Trophoblast cell (in vitro differentiated cells and primary cell): ENCODE results near the gene GRAMD2B.

Experiments
- DNase-seq, 2 donors: peaks; one replicate each; pipeline ENCODE4 v3.0.0-alpha.2; 2016
- H2AFZ ChIP-seq: 2 replicates; pipeline ENCODE4 v1.6.1; 2013; ENCODE audit warnings: low read length, moderate library complexity, mild to moderate bottlenecking; ENCODE audit not compliant: insufficient read depth, poor library complexity
- H2AK5ac ChIP-seq: 2 replicates; pipeline ENCODE4 v1.6.1; 2013; ENCODE audit warnings: mild to moderate bottlenecking, low read length
- H2BK120ac ChIP-seq: 2 replicates; pipeline ENCODE4 v1.6.1; 2013; ENCODE audit warnings: low read length, mild to moderate bottlenecking, moderate library complexity; ENCODE audit not compliant: insufficient read depth, poor library complexity
- H2BK12ac ChIP-seq: 2 replicates; pipeline ENCODE4 v1.6.1; 2013; ENCODE audit warnings: mild to moderate bottlenecking, low read length, moderate library complexity
- H2BK5ac ChIP-seq: 2 replicates; pipeline ENCODE4 v1.6.1; 2013; ENCODE audit warnings: low read length, low read depth, moderate library complexity, mild to moderate bottlenecking; ENCODE audit not compliant: poor library complexity
- H3K14ac ChIP-seq: 2 replicates; pipeline ENCODE4 v1.6.1; 2013; ENCODE audit warnings: mild to moderate bottlenecking, low read length
- H3K18ac ChIP-seq: 2 replicates; pipeline ENCODE4 v1.6.1; 2013; ENCODE audit warnings: mild to moderate bottlenecking, low read length
- H3K23ac ChIP-seq: 2 replicates; pipeline ENCODE4 v1.6.1; 2013; ENCODE audit warnings: low read length
- H3K27ac ChIP-seq: 2 replicates; pipeline ENCODE4 v1.5.1; 2013; ENCODE audit warnings: low read depth, mild to moderate bottlenecking, inconsistent platforms, low read length, moderate library complexity
- H3K27me3 ChIP-seq: 2 replicates; pipeline ENCODE4 v1.6.1; 2013; ENCODE audit warnings: inconsistent platforms, mild to moderate bottlenecking, low read length, moderate library complexity; ENCODE audit not compliant: insufficient read depth
- H3K36me3 ChIP-seq, 2 experiments: 1 replicate in 1 of 2; 2 replicates in 1 of 2; pipeline ENCODE4 v1.6.1; 2013; ENCODE audit warnings: low read length in 2 of 2, mild to moderate bottlenecking in 2 of 2, moderate library complexity in 1 of 2; ENCODE audit not compliant: insufficient read depth in 2 of 2, control insufficient read depth in 1 of 2
- H3K4ac ChIP-seq: 2 replicates; pipeline ENCODE4 v1.6.1; 2013; ENCODE audit warnings: low read depth, mild to moderate bottlenecking, low read length, moderate library complexity
- H3K4me1 ChIP-seq, 2 experiments: 1 replicate in 1 of 2; 2 replicates in 1 of 2; pipeline ENCODE4 v1.6.1; 2013; ENCODE audit warnings: low read length in 2 of 2, mild to moderate bottlenecking in 2 of 2, moderate library complexity in 1 of 2; ENCODE audit not compliant: insufficient read depth in 2 of 2, control insufficient read depth in 1 of 2
- H3K4me2 ChIP-seq: 2 replicates; pipeline ENCODE4 v1.6.1; 2013; ENCODE audit warnings: inconsistent platforms, mild to moderate bottlenecking, low read length, moderate library complexity
- H3K4me3 ChIP-seq: 2 replicates; pipeline ENCODE4 v1.5.1; 2013; ENCODE audit warnings: mild to moderate bottlenecking, low read depth, low read length, inconsistent platforms
- H3K79me1 ChIP-seq: one replicate; pipeline ENCODE4 v1.6.1; 2013; ENCODE audit warnings: low read length
- H3K79me2 ChIP-seq: 2 replicates; pipeline ENCODE4 v1.6.1; 2013; ENCODE audit warnings: low read length, mild to moderate bottlenecking; ENCODE audit not compliant: control insufficient read depth, insufficient read depth, poor library complexity
- H3K9ac ChIP-seq: 2 replicates; pipeline ENCODE4 v1.6.1; 2013; ENCODE audit warnings: mild to moderate bottlenecking, low read length
- H3K9me3 ChIP-seq: 2 replicates; pipeline ENCODE4 v1.6.1; 2013; ENCODE audit warnings: low read depth, mild to moderate bottlenecking, control low read depth, inconsistent platforms, low read length; ENCODE audit not compliant: insufficient read depth
- H4K12ac ChIP-seq: 2 replicates; pipeline ENCODE4 v1.6.1; 2013; ENCODE audit warnings: low read depth, mild to moderate bottlenecking, low read length, moderate library complexity
- H4K8ac ChIP-seq: 2 replicates; pipeline ENCODE4 v1.6.1; 2013; ENCODE audit warnings: low read depth, mild to moderate bottlenecking, low read length, moderate library complexity
- H4K91ac ChIP-seq: one replicate; pipeline ENCODE4 v1.6.1; 2013; ENCODE audit warnings: low read depth, mild to moderate bottlenecking, low read length, moderate library complexity
- WGBS: extraction: QIAGEN DNeasy Blood & Tissue Kit; methylation state at CpG from one replicate; pipeline ENCODE4 v1.1.7; 2013; ENCODE audit warnings: missing lambda C conversion rate; ENCODE audit not compliant: insufficient read length, insufficient coverage; ENCODE audit errors: extremely low coverage; 5-methylcytosine and 5-hydroxymethylcytosine counted together

GRAMD2B gene

GRCh38 chr5:126503602-126504104 lies 80.4 kb downstream of the GRAMD2B start:
- no peak overlapping the region for H3K23ac ChIP-seq
- no peak overlapping the region for H3K4me3 ChIP-seq
- H3K79me1 ChIP-seq, result no peaks in the 10 kb centered on the region
- no peaks in the 10 kb centered on the region for H3K36me3 ChIP-seq
- DNase-seq, result no peak
- no peak overlapping the region for H3K18ac ChIP-seq
- no peak overlapping the region for H2BK12ac ChIP-seq
- no peak overlapping the region for H2AFZ ChIP-seq
- H2BK120ac ChIP-seq, result no peak overlapping the region
- no peaks in the 10 kb centered on the region for H3K27me3 ChIP-seq
- H2BK5ac ChIP-seq, result no peak overlapping the region
- H3K27ac ChIP-seq, result no peak overlapping the region
- no peaks in the 10 kb centered on the region for H3K9me3 ChIP-seq
- no peak overlapping the region for H3K9ac ChIP-seq
- H4K8ac ChIP-seq, result no peak overlapping the region
- H3K14ac ChIP-seq, result no peak overlapping the region
- WGBS, result no CpG with 5 or more reads among the region's 5 CpGs
- no peak overlapping the region for H4K91ac ChIP-seq
- H2AK5ac ChIP-seq, result no peak overlapping the region
- no peak overlapping the region for H3K4ac ChIP-seq
- no peaks in the 10 kb centered on the region for H3K4me1 ChIP-seq
- H4K12ac ChIP-seq, result no peak overlapping the region
- H3K79me2 ChIP-seq, result no peaks in the 10 kb centered on the region
- H3K4me2 ChIP-seq, result no peak overlapping the region

GRCh38 chr5:126506079-126506478 lies 82.9 kb downstream of the GRAMD2B start:
- Histone ChIP-seq H3K4me1 (no peaks in the 10 kb centered on the region), H3K79me1 (no peaks in the 10 kb centered on the region), H3K27ac (no peak overlapping the region), H4K12ac (no peak overlapping the region), H4K91ac (no peak overlapping the region), H3K79me2 (no peaks in the 10 kb centered on the region), H3K9ac (no peak overlapping the region), H3K27me3 (no peaks in the 10 kb centered on the region), H2BK12ac (no peak overlapping the region), H3K9me3 (no peaks in the 10 kb centered on the region), H3K23ac (no peak overlapping the region), H2BK120ac (no peak overlapping the region), H3K4me3 (no peak overlapping the region), H3K36me3 (no peaks in the 10 kb centered on the region), H3K18ac (no peak overlapping the region), H2BK5ac (no peak overlapping the region), H3K14ac (no peak overlapping the region), H3K4ac (no peak overlapping the region), H4K8ac (no peak overlapping the region), H2AK5ac (no peak overlapping the region), H2AFZ (no peak overlapping the region), H3K4me2 (no peak overlapping the region)
- no peak for DNase-seq
- no CpG with 5 or more reads among the region's 4 CpGs for WGBS

GRCh38 chr5:126508251-126508961 lies 85.2 kb downstream of the GRAMD2B start:
- H4K91ac ChIP-seq, result no peak overlapping the region
- WGBS, result no CpG with 5 or more reads among the region's 13 CpGs

GRCh38 chr5:126508962-126509279 lies 85.7 kb downstream of the GRAMD2B start:
- Histone ChIP-seq H3K36me3 (no peaks in the 10 kb centered on the region), H2AFZ (no peak overlapping the region), H2BK5ac (no peak overlapping the region), H4K91ac (no peak overlapping the region), H3K9me3 (no peaks in the 10 kb centered on the region), H3K23ac (no peak overlapping the region), H3K4ac (no peak overlapping the region), H4K12ac (no peak overlapping the region), H3K14ac (no peak overlapping the region), H3K79me1 (no peaks in the 10 kb centered on the region), H2AK5ac (no peak overlapping the region), H3K79me2 (no peaks in the 10 kb centered on the region), H3K27me3 (no peaks in the 10 kb centered on the region), H3K18ac (no peak overlapping the region), H2BK120ac (no peak overlapping the region), H3K4me2 (no peak overlapping the region), H3K4me1 (peaks cover 0 to 2% of the 10 kb centered on the region in 2 experiments), H3K4me3 (no peak overlapping the region), H3K27ac (no peak overlapping the region), H3K9ac (no peak overlapping the region), H2BK12ac (no peak overlapping the region), H4K8ac (no peak overlapping the region)
- no peak for DNase-seq

More at GRCh38 chr5:126508251-126508961, 85.2 kb downstream of the GRAMD2B start:
- Histone ChIP-seq H3K18ac (no peak overlapping the region), H3K4me2 (no peak overlapping the region), H3K9ac (no peak overlapping the region), H3K23ac (no peak overlapping the region), H3K4me3 (no peak overlapping the region), H2BK12ac (no peak overlapping the region), H3K36me3 (no peaks in the 10 kb centered on the region), H2AFZ (no peak overlapping the region), H3K79me1 (no peaks in the 10 kb centered on the region), H3K27me3 (no peaks in the 10 kb centered on the region), H3K9me3 (no peaks in the 10 kb centered on the region), H2BK5ac (no peak overlapping the region), H3K27ac (no peak overlapping the region), H3K4ac (no peak overlapping the region), H3K14ac (no peak overlapping the region), H4K12ac (no peak overlapping the region), H3K4me1 (no peaks in the 10 kb centered on the region), H2AK5ac (no peak overlapping the region), H3K79me2 (no peaks in the 10 kb centered on the region), H4K8ac (no peak overlapping the region), H2BK120ac (no peak overlapping the region)
- DNase-seq, result no peak
